CD4-positive, alpha-beta T cell (primary cell): Measurements from ENCODE around the gene PUM2. TPM values are rescaled to one million over a fixed set of nuclear protein-coding genes. Genes with fewer than 3 reads are reported as not detected.

Source experiments
- ATAC-seq: fragments of 200-7000 bp; cut with Tn5 transposase; one replicate; pipeline ENCODE4 v1.10.0; 2022; ENCODE audit warnings: mild to moderate bottlenecking; ENCODE audit not compliant: poor library complexity
- CTCF ChIA-PET: fragments of 350-600 bp; sonication (Branson Sonifier 250); formaldehyde crosslinking; loops from one replicate; lab custom pipeline; 2021; ENCODE audit warnings: antibody characterized with exemption, inconsistent platforms; lab: Charles Lee
- POLR2A ChIA-PET: fragments of 350-600 bp; sonication (Branson Sonifier 250); formaldehyde crosslinking; loops from one replicate; lab custom pipeline; 2021; ENCODE audit warnings: antibody characterized with exemption, inconsistent platforms; lab: Charles Lee
- DNase-seq, 14 experiments: peaks; one replicate each; pipeline ENCODE4 v3.0.0-alpha.2; 2013 to 2020; ENCODE audit warnings: mixed read lengths in 2 of 14
- H3K27ac ChIP-seq, 2 donors: one replicate each; pipeline versions ENCODE4 v1.5.1 to v1.7.0; 2013; ENCODE audit warnings: low read length in 2 of 2, low read depth in 1 of 2, mild to moderate bottlenecking in 1 of 2
- H3K27me3 ChIP-seq, 2 experiments: 1 replicate in 1 of 2; 2 replicates in 1 of 2; pipeline versions ENCODE4 v1.6.1 to v1.7.0; 2013; ENCODE audit warnings: low read length in 2 of 2, control low read depth in 1 of 2, mild to moderate bottlenecking in 1 of 2, moderate library complexity in 1 of 2; ENCODE audit not compliant: insufficient read depth in 2 of 2, control insufficient read depth in 1 of 2
- H3K36me3 ChIP-seq: one replicate; pipeline ENCODE4 v1.6.1; 2013; ENCODE audit warnings: low read length, control low read depth; ENCODE audit not compliant: insufficient read depth
- H3K4me1 ChIP-seq: one replicate; pipeline ENCODE4 v1.6.1; 2013; ENCODE audit warnings: low read length, control low read depth; ENCODE audit not compliant: insufficient read depth
- H3K4me3 ChIP-seq: one replicate; pipeline ENCODE4 v1.5.1; 2013; ENCODE audit warnings: mild to moderate bottlenecking, low read length, moderate library complexity
- H3K9me3 ChIP-seq, 2 experiments: 1 replicate in 1 of 2; 2 replicates in 1 of 2; pipeline versions ENCODE4 v1.6.1 to v1.7.0; 2013; ENCODE audit warnings: low read length in 2 of 2, mild to moderate bottlenecking in 2 of 2, control low read depth in 1 of 2, moderate library complexity in 1 of 2; ENCODE audit not compliant: control insufficient read depth in 1 of 2, insufficient read depth in 1 of 2
- H3K27ac Mint-ChIP-seq: one replicate; pipeline ENCODE4 v1.8.0; 2020; ENCODE audit warnings: mixed read lengths
- H3K27me3 Mint-ChIP-seq: one replicate; pipeline ENCODE4 v1.8.0; 2021; ENCODE audit warnings: mixed read lengths
- H3K36me3 Mint-ChIP-seq: one replicate; pipeline ENCODE4 v1.8.0; 2021; ENCODE audit warnings: low read depth, mixed read lengths
- H3K4me1 Mint-ChIP-seq: one replicate; pipeline ENCODE4 v1.8.0; 2021; ENCODE audit warnings: low read depth, mixed read lengths
- H3K4me3 Mint-ChIP-seq: one replicate; pipeline ENCODE4 v1.8.0; 2020; ENCODE audit warnings: mild to moderate bottlenecking, mixed read lengths
- H3K9me3 Mint-ChIP-seq: one replicate; pipeline ENCODE4 v1.8.0; 2020; ENCODE audit warnings: mixed read lengths
- CTCF ChIP-seq: fragments of 200-600 bp; IDR thresholded peaks from one replicate; pipeline ENCODE4 v1.8.0; 2022; ENCODE audit warnings: antibody characterized with exemption, mild to moderate bottlenecking
- intact Hi-C, 2 experiments: fragments of 100-400 bp; cut with DNase I in 1 of 2; cut with micrococcal nuclease in 1 of 2; formaldehyde crosslinking; loops; one replicate each; pipeline versions ENCODE4 v1.15.1 to v1.9.0; 2023 to 2025; cut with DNase I, micrococcal nuclease
- total RNA-seq, 174 experiments: library from RNA in 2 of 174; stranded (reverse) in 2 of 174; gene quantifications; one replicate each; pipeline ENCODE4 v1.2.3 and lab custom pipeline; 2021 to 2026

Gene PUM2
- total RNA-seq, 2 experiments from 2014 or later = 94.9 to 95.4 TPM

DNA sequence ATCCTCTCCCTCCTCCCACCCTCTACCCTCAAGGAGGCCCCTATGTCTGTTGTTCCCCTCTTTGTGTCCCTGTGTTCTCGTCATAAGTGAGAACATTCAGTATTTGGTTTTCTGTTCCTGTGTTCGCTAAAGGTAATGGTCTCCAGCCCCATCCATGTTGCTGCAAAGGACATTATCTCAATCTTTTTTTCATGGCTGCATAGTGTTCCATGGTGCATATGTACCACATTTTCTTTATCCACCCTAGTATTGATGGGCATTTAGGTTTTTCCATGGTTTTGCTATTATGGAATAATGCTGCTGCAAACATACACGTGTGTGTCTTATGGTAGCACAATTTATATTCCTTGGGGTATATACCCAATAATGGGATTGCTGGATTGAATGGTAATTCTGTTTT is 33.0 kb downstream of the PUM2 start:
- Histone ChIP-seq H3K9me3 (no peaks in the 10 kb centered on the region), H3K27ac (no peak overlapping the region), H3K4me1 (peaks cover 14% of the 10 kb centered on the region), H3K27me3 (no peaks in the 10 kb centered on the region), H3K4me3 (no peak overlapping the region), H3K36me3 (peaks cover 74% of the 10 kb centered on the region)
- POLR2A ChIA-PET = interaction anchor here (0.6 kb wide), 1 partner anchor 396 kb away, joined by 3 read pairs; no protein-coding TSS in a partner anchor
- no peak for TF ChIP-seq CTCF
- CTCF ChIA-PET = interaction anchor here (1.9 to 5.7 kb wide), 2 partner anchors 9 to 20 kb away, joined by 4 to 20 read pairs; no protein-coding TSS in a partner anchor
- intact Hi-C loops = loop anchor here in 1 of 2 experiments (5.0 kb wide), 1 partner anchor 40 kb away; no protein-coding TSS in a partner anchor
- Mint-ChIP-seq H3K27ac (peak overlapping the region; percentile 8), H3K9me3 (no peaks in the 10 kb centered on the region), H3K27me3 (no peaks in the 10 kb centered on the region), H3K4me1 (peaks cover 69% of the 10 kb centered on the region), H3K4me3 (no peak overlapping the region), H3K36me3 (peaks cover 89% of the 10 kb centered on the region)
- DNase-seq (no peak), ATAC-seq (no peak)

DNA sequence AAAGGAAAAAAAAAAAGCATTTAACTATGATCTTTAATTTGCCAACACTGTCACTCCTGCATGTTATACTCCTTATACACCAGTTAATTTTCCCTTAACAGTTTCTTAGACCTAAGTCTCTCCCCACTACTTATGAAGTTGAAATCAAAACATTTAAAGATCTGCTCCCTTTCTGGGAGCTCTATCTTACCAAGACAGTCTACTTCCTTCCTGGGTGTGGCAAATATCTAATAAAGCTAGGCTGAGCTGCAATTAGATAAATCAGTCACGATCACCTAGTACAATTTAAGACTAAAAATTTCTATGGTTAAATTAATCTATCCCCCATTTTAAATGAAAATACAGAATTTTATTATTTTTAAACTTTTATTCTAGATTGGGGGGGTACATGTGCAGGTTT is 33.4 kb downstream of the PUM2 start:
- no peaks in the 10 kb centered on the region for H3K9me3 ChIP-seq
- H3K27me3 ChIP-seq = no peaks in the 10 kb centered on the region
- ATAC-seq = no peak
- Mint-ChIP-seq H3K27ac (no peak overlapping the region), H3K4me3 (no peak overlapping the region), H3K27me3 (no peaks in the 10 kb centered on the region), H3K4me1 (peaks cover 69% of the 10 kb centered on the region), H3K9me3 (no peaks in the 10 kb centered on the region), H3K36me3 (peaks cover 88% of the 10 kb centered on the region)
- TF ChIP-seq CTCF = no peak
- POLR2A ChIA-PET = interaction anchor here (0.6 to 0.7 kb wide), 2 partner anchors 28 to 396 kb away, joined by 3 to 4 read pairs; no protein-coding TSS in a partner anchor
- peaks cover 71% of the 10 kb centered on the region for H3K36me3 ChIP-seq
- no peak overlapping the region for H3K4me3 ChIP-seq
- CTCF ChIA-PET = interaction anchor here (1.9 to 5.7 kb wide), 2 partner anchors 9 to 19 kb away, joined by 4 to 20 read pairs; no protein-coding TSS in a partner anchor
- intact Hi-C loops = loop anchor here in 1 of 2 experiments (5.0 kb wide), 1 partner anchor 40 kb away; no protein-coding TSS in a partner anchor
- H3K27ac ChIP-seq = no peak overlapping the region
- peak in 1 of 14 experiments; percentile 8 for DNase-seq
- H3K4me1 ChIP-seq = peaks cover 12% of the 10 kb centered on the region

GRCh38 chr2:20314562-20315501 is 35.8 kb downstream of the PUM2 start:
- ChIA-PET CTCF (interaction anchor here (0.7 to 5.7 kb wide), 2 partner anchors 12 to 52 kb away, joined by 5 to 20 read pairs; no protein-coding TSS in a partner anchor), POLR2A (interaction anchor here (0.6 kb wide), 1 partner anchor 337 kb away, joined by 3 read pairs; no protein-coding TSS in a partner anchor)
- Mint-ChIP-seq H3K27me3 (no peaks in the 10 kb centered on the region), H3K27ac (no peak overlapping the region), H3K9me3 (no peaks in the 10 kb centered on the region), H3K4me1 (peaks cover 53% of the 10 kb centered on the region), H3K36me3 (peaks cover 84% of the 10 kb centered on the region), H3K4me3 (no peak overlapping the region)
- intact Hi-C loops = loop anchor here in 1 of 2 experiments (5.0 kb wide), 1 partner anchor 38 kb away; no protein-coding TSS in a partner anchor
- Histone ChIP-seq H3K36me3 (peaks cover 86% of the 10 kb centered on the region), H3K27ac (no peak overlapping the region), H3K4me1 (peaks cover 12% of the 10 kb centered on the region), H3K9me3 (no peaks in the 10 kb centered on the region), H3K27me3 (no peaks in the 10 kb centered on the region), H3K4me3 (no peak overlapping the region)
- no peak for TF ChIP-seq CTCF
- DNase-seq (no peak), ATAC-seq (no peak)
